WTC11 (cell line): Measurements from ENCODE around the gene AGA.

Experiments used
- ATF2 ChIP-seq: sonication (generic); formaldehyde crosslinking; IDR thresholded peaks from 2 replicates; pipeline ENCODE4 v1.8.1; 2022; ENCODE audit warnings: low read depth, missing genetic modification reagents, borderline replicate concordance
- ATF6 ChIP-seq: sonication (generic); formaldehyde crosslinking; IDR thresholded peaks from 2 replicates; pipeline ENCODE4 v1.8.1; 2023; ENCODE audit warnings: mild to moderate bottlenecking, missing genetic modification reagents
- CBFB ChIP-seq: sonication (generic); formaldehyde crosslinking; IDR thresholded peaks from 2 replicates; pipeline ENCODE4 v1.8.1; 2022; ENCODE audit warnings: mild to moderate bottlenecking, low read depth, missing genetic modification reagents
- CREB1 ChIP-seq: sonication (generic); formaldehyde crosslinking; IDR thresholded peaks from 2 replicates; pipeline ENCODE4 v1.8.0; 2023; ENCODE audit warnings: mild to moderate bottlenecking, missing genetic modification reagents
- CTCF ChIP-seq: fragments of 200-600 bp; IDR thresholded peaks from 2 replicates; pipeline ENCODE4 v1.8.0; 2022; ENCODE audit warnings: antibody characterized with exemption
- HMGXB4 ChIP-seq: sonication (generic); formaldehyde crosslinking; IDR thresholded peaks from 2 replicates; pipeline ENCODE4 v1.8.1; 2023; ENCODE audit warnings: mild to moderate bottlenecking, moderate library complexity, missing genetic modification reagents
- MAX ChIP-seq: sonication (generic); formaldehyde crosslinking; IDR thresholded peaks from 2 replicates; pipeline ENCODE4 v1.8.0; 2022; ENCODE audit warnings: mild to moderate bottlenecking, missing genetic modification reagents
- MYBL2 ChIP-seq: sonication (generic); formaldehyde crosslinking; IDR thresholded peaks from 2 replicates; pipeline ENCODE4 v1.8.1; 2023; ENCODE audit warnings: mild to moderate bottlenecking, moderate library complexity, missing genetic modification reagents
- PRDM15 ChIP-seq: sonication (generic); formaldehyde crosslinking; IDR thresholded peaks from 2 replicates; pipeline ENCODE4 v1.8.0; 2022; ENCODE audit warnings: missing genetic modification reagents
- RELA ChIP-seq: sonication (generic); formaldehyde crosslinking; IDR thresholded peaks from 2 replicates; pipeline ENCODE4 v1.8.1; 2022; ENCODE audit warnings: missing genetic modification reagents, mild to moderate bottlenecking, borderline replicate concordance

- TF ChIP-seq MAX (CRISPR knock-in tag) (no peak), CTCF (no peak), CREB1 (no peak), PRDM15 (CRISPR knock-in tag) (no peak), RELA (no peak), MYBL2 (CRISPR knock-in tag) (no peak), HMGXB4 (CRISPR knock-in tag) (no peak), CBFB (CRISPR knock-in tag) (no peak), ATF2 (CRISPR knock-in tag) (no peak), ATF6 (CRISPR knock-in tag) (no peak)
Measured at GRCh38 chr4:177480795-177481194, 38.6 kb upstream of the AGA start.
